Esophagus (tissue), 2 donors: ENCODE data around the gene SETDB1. TPM values are rescaled to one million over a fixed set of nuclear protein-coding genes. Genes with fewer than 3 reads are reported as not detected.
"Not testable (repeated sequence)": the region's sequence is repeated elsewhere in the genome, so short reads cannot be mapped to it uniquely, and the experiment has no call there.

ENCODE experiments used
- H3K27ac ChIP-seq, 2 donors: one replicate each; pipeline ENCODE4 v1.5.1; 2013; ENCODE audit warnings: low read depth in 2 of 2, mild to moderate bottlenecking in 2 of 2, inconsistent platforms in 1 of 2, low read length in 1 of 2, moderate library complexity in 1 of 2
- H3K27me3 ChIP-seq, 2 donors: one replicate each; pipeline ENCODE4 v1.6.1; 2013; ENCODE audit warnings: low read length in 2 of 2, control low read depth in 1 of 2, mild to moderate bottlenecking in 1 of 2; ENCODE audit not compliant: insufficient read depth in 2 of 2, control insufficient read depth in 1 of 2
- H3K36me3 ChIP-seq, 2 donors: one replicate each; pipeline ENCODE4 v1.6.1; 2013; ENCODE audit warnings: low read length in 1 of 2; ENCODE audit not compliant: control insufficient read depth in 2 of 2, insufficient read depth in 2 of 2
- H3K4me1 ChIP-seq, 2 donors: one replicate each; pipeline ENCODE4 v1.6.1; 2013; ENCODE audit warnings: low read length in 1 of 2; ENCODE audit not compliant: control insufficient read depth in 2 of 2, insufficient read depth in 2 of 2
- H3K4me3 ChIP-seq, 2 donors: one replicate each; pipeline ENCODE4 v1.5.1; 2013; ENCODE audit warnings: low read length in 2 of 2, mild to moderate bottlenecking in 2 of 2, low read depth in 1 of 2, moderate library complexity in 1 of 2
- H3K9me3 ChIP-seq, 2 donors: one replicate each; pipeline ENCODE4 v1.6.1; 2013; ENCODE audit warnings: mild to moderate bottlenecking in 2 of 2, low read depth in 1 of 2, low read length in 1 of 2, moderate library complexity in 1 of 2; ENCODE audit not compliant: control insufficient read depth in 2 of 2, insufficient read depth in 1 of 2
- WGBS, 2 donors: extraction: QIAGEN DNeasy Blood & Tissue Kit; methylation state at CpG; one replicate each; pipeline ENCODE4 v1.1.7; 2013; 5-methylcytosine and 5-hydroxymethylcytosine counted together
- polyA plus RNA-seq, 2 donors: library from polyadenylated mRNA; stranded (reverse); fragments of 200-250 nt; gene quantifications; one replicate each; pipeline ENCODE4 v1.2.3, GENCODE V29; 2013
- donor health status: healthy with polysubstance abuse.
- donor health status: Bipolar disorder and iron deficiency.

SETDB1 gene
- polyA plus RNA-seq, 2 donors, result 14.4 to 17.8 TPM

DNA sequence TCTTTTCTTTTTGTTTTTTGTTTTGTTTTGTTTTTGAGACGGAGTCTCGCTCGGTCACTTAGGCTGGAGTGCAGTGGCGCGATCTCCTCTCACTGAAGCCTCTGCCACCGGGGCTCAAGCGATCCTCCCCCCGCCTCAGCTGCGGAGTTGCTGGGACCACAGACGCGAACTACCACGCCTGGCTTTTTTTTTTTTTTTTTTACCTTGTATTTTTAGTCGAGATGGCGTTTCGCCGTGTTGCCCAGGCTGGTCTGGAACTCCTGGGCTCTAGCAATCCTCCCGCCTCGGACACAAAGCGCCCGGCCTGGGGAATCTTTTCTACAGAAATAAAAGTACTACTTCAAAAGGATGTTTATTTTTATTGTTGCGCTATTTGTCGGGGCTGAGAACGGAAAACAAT, 1.1 kb upstream of the SETDB1 start:
- H3K27ac ChIP-seq, result no peak overlapping the region
- no peaks in the 10 kb centered on the region for H3K9me3 ChIP-seq
- H3K36me3 ChIP-seq, result no peaks in the 10 kb centered on the region
- WGBS, 2 donors, result 55 to 79% methylated on average over 23 of the region's 23 CpGs
- peaks cover 0 to 3% of the 10 kb centered on the region in 2 donors for H3K4me1 ChIP-seq
- peak overlapping the region in 1 of 2 donors; percentile 99 for H3K4me3 ChIP-seq
- H3K27me3 ChIP-seq, result no peaks in the 10 kb centered on the region

DNA sequence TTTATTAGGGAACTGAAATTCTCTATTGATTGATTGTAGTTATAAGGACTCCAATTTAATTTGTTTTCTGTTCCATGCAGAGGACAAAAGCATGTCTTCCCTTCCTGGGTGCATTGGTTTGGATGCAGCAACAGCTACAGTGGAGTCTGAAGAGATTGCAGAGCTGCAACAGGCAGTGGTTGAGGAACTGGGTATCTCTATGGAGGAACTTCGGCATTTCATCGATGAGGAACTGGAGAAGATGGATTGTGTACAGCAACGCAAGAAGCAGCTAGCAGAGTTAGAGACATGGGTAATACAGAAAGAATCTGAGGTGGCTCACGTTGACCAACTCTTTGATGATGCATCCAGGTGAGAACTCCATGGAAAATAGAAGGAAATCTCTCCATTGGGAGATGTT, 1.5 kb downstream of the SETDB1 start:
- Histone ChIP-seq H3K4me1 (peaks cover 0 to 3% of the 10 kb centered on the region in 2 donors), H3K27ac (no peak overlapping the region)
- 90 to 94% methylated on average over 4 of the region's 4 CpGs for WGBS, 2 donors

DNA sequence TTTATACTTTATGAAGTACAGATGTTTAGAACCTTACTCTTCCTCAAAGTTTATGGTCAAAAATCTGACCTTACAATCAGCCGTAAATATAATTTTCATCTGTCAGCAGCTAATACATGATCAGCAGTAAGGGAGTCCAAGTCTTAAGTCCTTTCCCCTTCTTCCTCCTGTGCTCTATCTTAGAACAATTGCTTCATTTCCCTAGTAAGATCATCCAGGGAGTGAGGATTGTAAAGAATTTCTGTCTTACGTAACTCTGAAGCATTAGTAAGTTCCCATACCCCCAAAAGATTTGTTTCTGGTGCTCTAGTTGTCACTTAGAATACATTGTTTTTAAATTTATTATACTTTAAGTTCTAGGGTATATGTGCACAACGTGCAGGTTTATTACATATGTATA, 2.1 kb downstream of the SETDB1 start:
- H3K27me3 ChIP-seq, result no peaks in the 10 kb centered on the region
- no peaks in the 10 kb centered on the region for H3K36me3 ChIP-seq
- no peak overlapping the region for H3K4me3 ChIP-seq
- peaks cover 0 to 3% of the 10 kb centered on the region in 2 donors for H3K4me1 ChIP-seq
- no peak overlapping the region for H3K27ac ChIP-seq
- 94 to 100% methylated on average over 3 of the region's 3 CpGs for WGBS, 2 donors
- no peaks in the 10 kb centered on the region for H3K9me3 ChIP-seq

More for the DNA sequence above, 1.5 kb downstream of the SETDB1 start:
- H3K36me3 ChIP-seq, result no peaks in the 10 kb centered on the region
- H3K4me3 ChIP-seq, result no peak overlapping the region
- no peaks in the 10 kb centered on the region for H3K27me3 ChIP-seq
- no peaks in the 10 kb centered on the region for H3K9me3 ChIP-seq

DNA sequence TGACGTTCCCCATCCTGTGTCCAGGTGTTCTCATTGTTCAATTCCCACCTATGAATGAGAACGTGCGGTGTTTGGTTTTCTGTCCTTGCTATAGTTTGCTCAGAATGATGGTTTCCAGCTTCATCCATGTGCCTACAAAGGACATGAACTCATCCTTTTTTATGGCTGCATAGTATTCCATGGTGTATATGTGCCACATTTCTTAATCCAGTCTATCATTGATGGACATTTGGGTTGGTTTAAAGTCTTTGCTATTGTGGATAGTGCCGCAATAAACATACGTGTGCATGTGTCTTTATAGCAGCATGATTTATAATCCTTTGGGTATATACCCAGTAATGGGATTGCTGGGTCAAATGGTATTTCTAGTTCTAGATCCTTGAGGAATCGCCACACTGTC, 2.6 kb downstream of the SETDB1 start:
- H3K27me3 ChIP-seq, H3K9me3 ChIP-seq, H3K36me3 ChIP-seq, H3K27ac ChIP-seq, H3K4me3 ChIP-seq, H3K4me1 ChIP-seq: not testable (repeated sequence)
- 95 to 99% methylated on average over 6 of the region's 6 CpGs for WGBS, 2 donors

DNA sequence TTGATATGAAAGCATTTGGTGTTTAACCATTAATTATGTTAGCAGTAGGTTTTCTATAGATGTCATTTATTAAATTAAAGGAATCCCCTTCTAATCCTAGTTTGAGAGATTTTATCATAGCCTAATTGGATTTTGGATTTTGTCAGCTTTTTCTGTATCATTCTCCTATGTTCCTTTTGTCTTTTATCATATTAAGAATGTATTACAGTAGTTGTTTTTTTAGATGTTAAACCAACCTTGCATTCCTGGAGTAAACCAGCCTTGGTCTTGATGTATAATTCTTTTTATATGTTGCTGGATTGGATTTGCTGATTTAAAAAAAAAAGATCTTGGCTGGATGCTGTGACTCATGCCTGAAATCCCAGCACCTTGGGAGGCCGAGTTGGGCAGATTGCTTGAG, 5.6 kb downstream of the SETDB1 start:
- H3K27ac ChIP-seq, result no peak overlapping the region
- H3K4me3 ChIP-seq, result no peak overlapping the region
- H3K27me3 ChIP-seq, result no peaks in the 10 kb centered on the region
- no peaks in the 10 kb centered on the region for H3K36me3 ChIP-seq
- peaks cover 0 to 3% of the 10 kb centered on the region in 2 donors for H3K4me1 ChIP-seq
- WGBS, 2 donors, result 100% methylated on average over 1 of the region's 1 CpG
- H3K9me3 ChIP-seq, result no peaks in the 10 kb centered on the region

DNA sequence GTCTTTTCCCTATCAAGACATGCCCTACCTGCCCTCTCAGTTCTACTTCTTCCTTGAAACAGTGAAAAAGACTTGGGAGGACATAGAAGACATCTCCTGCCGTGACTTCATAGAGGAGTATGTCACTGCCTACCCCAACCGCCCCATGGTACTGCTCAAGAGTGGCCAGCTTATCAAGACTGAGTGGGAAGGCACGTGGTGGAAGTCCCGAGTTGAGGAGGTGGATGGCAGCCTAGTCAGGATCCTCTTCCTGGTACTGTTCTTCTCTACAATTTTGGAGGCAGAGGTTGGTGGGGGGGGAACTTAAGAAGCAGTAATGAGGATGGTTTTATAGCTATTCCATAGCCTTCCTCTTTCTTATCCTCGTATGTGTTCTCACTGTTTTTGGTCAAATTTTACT, 18.7 kb downstream of the SETDB1 start:
- Histone ChIP-seq H3K4me1 (no peaks in the 10 kb centered on the region), H3K27ac (no peak overlapping the region), H3K4me3 (no peak overlapping the region), H3K27me3 (no peaks in the 10 kb centered on the region), H3K9me3 (no peaks in the 10 kb centered on the region), H3K36me3 (peaks cover 15 to 26% of the 10 kb centered on the region in 2 donors)
- 89 to 90% methylated on average over 5 of the region's 5 CpGs for WGBS, 2 donors

DNA sequence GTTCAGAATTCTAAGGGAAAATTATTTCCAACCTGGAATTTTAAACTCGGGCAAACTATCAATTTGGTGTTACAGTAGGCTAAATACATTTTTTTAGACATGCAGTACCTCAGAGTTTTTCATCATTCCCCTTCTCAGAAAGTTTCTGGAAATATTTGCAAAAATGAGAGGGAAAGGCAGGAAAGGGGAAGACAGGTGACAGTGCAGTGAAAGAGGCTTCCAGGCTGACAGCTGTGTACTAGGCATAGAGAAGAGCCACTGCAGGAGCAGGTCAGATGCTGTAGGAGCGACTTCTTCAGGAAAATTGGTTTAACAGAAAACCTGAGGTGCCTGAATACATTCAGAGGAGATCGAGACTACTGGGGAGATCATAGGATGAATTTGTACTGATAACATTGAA, 28.5 kb downstream of the SETDB1 start:
- Histone ChIP-seq H3K4me3 (no peak overlapping the region), H3K36me3 (peaks cover 13 to 20% of the 10 kb centered on the region in 2 donors), H3K27me3 (no peaks in the 10 kb centered on the region), H3K27ac (no peak overlapping the region), H3K4me1 (no peaks in the 10 kb centered on the region), H3K9me3 (no peaks in the 10 kb centered on the region)
- 93 to 94% methylated on average over 3 of the region's 3 CpGs for WGBS, 2 donors

DNA sequence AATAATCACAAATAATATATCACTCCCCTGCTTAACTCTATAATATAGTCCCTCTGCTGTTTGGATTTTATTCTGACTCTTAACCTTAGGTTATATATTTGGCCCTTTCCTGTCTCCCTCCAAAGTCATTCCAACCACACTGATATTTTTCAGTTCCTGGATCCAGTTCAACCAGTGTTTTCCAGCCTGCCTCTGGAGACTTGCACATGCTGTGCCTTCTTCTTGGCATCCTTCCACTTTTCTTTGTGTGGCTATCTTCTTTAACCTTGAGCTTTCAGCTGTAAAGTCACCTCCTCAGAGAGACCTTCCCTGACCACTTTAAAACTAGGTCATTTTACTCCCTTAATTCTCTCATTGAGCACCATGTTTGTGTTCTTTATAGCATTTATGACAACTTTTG, 29.1 kb downstream of the SETDB1 start:
- H3K36me3 ChIP-seq, result peaks cover 17 to 18% of the 10 kb centered on the region in 2 donors

DNA sequence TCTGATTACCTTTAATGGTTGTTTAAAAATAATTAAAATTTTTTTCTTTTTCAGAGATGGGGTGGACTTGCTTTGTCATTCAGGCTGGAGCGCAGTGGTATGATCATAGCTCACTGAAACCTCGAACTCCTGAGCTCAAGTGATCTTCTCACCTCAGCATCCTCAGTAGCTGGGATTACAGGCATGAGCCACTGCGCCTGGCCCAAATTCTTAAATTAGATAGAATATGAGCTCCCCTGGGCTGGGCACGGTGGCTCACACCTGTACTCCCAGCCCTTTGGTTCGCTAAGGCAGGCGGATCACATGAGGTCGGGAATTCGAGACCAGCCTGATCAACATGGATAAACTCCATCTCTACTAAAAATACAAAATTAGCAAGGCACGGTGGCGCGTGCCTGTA, 31.5 kb downstream of the SETDB1 start:
- Histone ChIP-seq H3K4me3 (no peak overlapping the region), H3K36me3 (peaks cover 13 to 18% of the 10 kb centered on the region in 2 donors), H3K27ac (no peak overlapping the region), H3K9me3 (no peaks in the 10 kb centered on the region), H3K27me3 (no peaks in the 10 kb centered on the region), H3K4me1 (no peaks in the 10 kb centered on the region)
- 98% methylated on average over 11 of the region's 11 CpGs for WGBS, 2 donors

More for the DNA sequence above, 29.1 kb downstream of the SETDB1 start:
- H3K27me3 ChIP-seq, result no peaks in the 10 kb centered on the region
- H3K9me3 ChIP-seq, result no peaks in the 10 kb centered on the region
- no peaks in the 10 kb centered on the region for H3K4me1 ChIP-seq
- H3K27ac ChIP-seq, result no peak overlapping the region
- no peak overlapping the region for H3K4me3 ChIP-seq

DNA sequence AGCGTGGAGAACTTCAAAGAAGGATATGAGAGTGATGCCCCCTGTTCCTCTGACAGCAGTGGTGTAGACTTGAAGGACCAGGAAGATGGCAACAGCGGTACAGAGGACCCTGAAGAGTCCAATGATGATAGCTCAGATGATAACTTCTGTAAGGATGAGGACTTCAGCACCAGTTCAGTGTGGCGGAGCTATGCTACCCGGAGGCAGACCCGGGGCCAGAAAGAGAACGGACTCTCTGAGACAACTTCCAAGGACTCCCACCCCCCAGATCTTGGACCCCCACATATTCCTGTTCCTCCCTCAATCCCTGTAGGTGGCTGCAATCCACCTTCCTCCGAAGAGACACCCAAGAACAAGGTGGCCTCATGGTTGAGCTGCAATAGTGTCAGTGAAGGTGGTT, 34.5 kb downstream of the SETDB1 start:
- peaks cover 10 to 31% of the 10 kb centered on the region in 2 donors for H3K36me3 ChIP-seq
- WGBS, 2 donors, result 97% methylated on average over 7 of the region's 7 CpGs
- no peaks in the 10 kb centered on the region for H3K4me1 ChIP-seq
- no peaks in the 10 kb centered on the region for H3K27me3 ChIP-seq
- H3K9me3 ChIP-seq, result no peaks in the 10 kb centered on the region
- H3K4me3 ChIP-seq, result no peak overlapping the region
- no peak overlapping the region for H3K27ac ChIP-seq
